NCI-H146 (cell line): Measurements from ENCODE around the gene MCF2L2.

Experiments
- DNase-seq: peaks from one replicate; lab custom pipeline; 2025; lab: John Stamatoyannopoulos, UW

MCF2L2 gene

GRCh38 chr3:183163563-183163962 is 264.9 kb downstream of the MCF2L2 start:
- no peak for DNase-seq

DNA sequence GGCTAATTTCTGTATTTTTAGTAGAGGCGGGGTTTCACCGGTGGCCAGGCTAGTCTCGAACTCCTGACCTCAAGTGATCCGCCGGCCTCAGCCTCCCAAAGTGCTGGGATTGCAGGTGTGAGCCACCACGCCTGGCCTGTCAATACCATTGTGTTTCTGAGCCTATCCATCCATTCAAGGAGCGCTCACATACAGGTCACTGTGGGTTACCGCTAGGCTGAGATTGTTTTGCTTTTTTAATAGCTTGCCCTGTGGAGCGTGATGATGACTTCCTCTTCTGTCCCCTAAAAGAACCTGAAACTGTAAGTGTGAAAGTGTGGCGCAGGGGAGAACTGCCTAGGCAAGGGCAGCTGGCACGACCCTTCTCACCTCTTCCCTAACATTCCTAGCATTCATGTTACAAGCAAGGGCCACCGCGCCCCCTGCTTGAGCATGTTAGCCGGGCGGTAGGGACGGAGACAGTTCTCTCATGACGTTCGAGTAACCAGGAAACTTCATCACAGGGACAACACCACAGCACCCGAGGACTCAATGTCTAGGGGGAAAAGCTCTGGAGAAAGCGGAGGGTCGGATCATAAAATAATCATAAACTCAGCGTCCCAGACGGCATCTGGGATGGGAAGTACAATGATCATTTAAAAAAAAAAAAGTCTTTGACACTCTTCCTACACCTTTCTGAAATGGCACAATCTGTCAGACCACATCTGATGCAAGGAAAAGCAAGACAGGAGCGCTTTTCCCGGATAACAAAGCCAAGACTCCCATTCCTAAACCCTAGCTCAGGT is 266.7 kb downstream of the MCF2L2 start:
- DNase-seq: peak; percentile 49

DNA sequence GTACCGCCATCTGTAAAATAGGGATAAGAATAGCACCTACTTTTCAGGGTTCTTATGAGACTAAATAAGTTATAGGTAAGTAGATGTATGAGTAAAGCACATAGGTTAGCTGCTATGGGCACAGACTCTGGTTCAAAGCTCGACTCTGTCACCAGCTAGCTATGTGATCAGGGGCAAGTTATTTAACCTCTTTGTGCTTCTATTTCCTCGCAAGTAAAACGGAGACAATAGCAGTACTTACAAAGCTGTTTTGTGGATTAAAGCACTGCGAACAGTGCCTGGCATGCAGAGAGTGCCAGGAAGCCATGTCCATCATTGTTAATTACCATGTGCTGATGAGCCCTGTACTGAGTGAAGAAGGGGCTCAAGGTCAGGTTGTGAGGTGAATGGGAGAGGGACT is 267.8 kb downstream of the MCF2L2 start:
- no peak for DNase-seq

DNA sequence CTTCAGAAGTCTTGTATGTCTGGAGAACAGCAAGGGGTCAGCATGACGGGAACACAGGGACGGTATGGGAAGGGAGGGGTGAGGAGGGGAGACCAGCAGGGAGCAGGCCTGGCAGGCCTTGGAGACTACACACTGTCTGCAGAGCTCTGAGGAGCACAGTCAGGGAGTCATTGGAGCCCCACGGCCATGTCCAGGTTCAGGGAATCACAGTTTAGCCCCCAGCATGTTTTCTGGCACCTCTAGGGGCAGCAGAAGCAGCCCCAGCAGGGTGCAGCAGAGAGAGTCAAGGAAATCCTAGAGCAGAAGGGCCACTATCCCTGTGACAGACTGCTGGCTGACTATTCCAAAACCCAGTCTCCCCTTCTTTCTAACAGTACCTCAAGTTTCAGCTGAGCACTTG is 269.1 kb downstream of the MCF2L2 start:
- no peak for DNase-seq

- no peak for DNase-seq
Observed at GRCh38 chr3:183158551-183159006, 269.8 kb downstream of the MCF2L2 start.

DNA sequence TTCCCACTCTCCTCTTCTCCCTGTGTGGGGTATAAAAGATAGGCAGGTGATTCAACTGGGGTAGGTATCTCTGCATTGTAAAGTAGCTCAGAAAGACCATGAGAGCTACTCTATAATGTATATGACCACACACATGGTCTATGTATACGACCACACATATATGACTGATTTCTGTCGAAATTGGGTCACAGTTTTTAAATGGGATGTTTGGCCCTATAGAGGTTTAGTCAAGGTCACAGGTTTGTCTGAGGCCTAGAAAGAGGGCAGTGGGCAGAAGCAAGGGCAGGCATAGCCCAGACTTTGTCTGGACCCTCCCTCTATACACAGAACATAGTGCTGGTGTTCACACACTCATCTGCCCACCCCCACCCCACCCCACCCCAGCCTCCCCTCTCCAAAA is 270.3 kb downstream of the MCF2L2 start:
- no peak for DNase-seq

- DNase-seq: no peak
Observed at GRCh38 chr3:183156266-183156665, 272.2 kb downstream of the MCF2L2 start.

- DNase-seq: no peak
Observed at GRCh38 chr3:183155499-183155898, 272.9 kb downstream of the MCF2L2 start.

DNA sequence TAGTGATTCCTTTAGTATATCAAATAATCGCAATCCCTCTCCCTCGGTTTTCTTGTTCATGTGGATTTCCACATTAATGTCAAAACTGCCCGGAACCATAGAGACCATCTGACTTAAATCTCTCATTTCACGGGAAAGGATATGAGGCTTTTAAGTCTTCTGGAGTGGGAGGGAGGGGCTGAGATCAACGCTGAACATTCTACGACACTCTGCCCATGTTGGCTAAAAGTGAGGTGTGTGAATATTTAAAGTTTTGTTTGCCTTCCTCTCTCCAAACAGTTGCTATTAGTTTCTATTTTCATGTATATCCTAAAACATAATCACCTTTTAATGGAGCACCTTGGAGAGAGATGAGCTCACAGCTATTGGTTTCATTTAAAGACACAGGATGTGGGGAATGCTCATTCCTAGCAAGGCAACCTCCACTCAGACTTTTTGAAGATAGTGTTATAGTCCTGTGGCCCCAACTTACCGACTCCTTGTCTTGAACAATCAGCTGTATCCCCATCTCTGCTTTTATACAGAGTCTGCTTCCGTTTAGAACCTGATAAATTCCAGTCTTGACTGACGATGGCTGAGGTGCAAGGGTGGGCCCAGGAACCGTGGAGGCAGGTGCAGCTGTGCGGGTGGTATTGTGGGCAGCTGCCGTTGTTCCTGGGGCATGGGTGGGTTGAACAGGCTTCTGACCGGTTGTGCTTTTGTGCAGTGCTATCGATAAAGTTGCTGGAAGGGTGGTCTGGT is 275.0 kb downstream of the MCF2L2 start:
- no peak for DNase-seq

GRCh38 chr3:183151821-183152351 is 276.5 kb downstream of the MCF2L2 start:
- no peak for DNase-seq

- DNase-seq: no peak
Observed at GRCh38 chr3:183151086-183151485, 277.3 kb downstream of the MCF2L2 start.

DNA sequence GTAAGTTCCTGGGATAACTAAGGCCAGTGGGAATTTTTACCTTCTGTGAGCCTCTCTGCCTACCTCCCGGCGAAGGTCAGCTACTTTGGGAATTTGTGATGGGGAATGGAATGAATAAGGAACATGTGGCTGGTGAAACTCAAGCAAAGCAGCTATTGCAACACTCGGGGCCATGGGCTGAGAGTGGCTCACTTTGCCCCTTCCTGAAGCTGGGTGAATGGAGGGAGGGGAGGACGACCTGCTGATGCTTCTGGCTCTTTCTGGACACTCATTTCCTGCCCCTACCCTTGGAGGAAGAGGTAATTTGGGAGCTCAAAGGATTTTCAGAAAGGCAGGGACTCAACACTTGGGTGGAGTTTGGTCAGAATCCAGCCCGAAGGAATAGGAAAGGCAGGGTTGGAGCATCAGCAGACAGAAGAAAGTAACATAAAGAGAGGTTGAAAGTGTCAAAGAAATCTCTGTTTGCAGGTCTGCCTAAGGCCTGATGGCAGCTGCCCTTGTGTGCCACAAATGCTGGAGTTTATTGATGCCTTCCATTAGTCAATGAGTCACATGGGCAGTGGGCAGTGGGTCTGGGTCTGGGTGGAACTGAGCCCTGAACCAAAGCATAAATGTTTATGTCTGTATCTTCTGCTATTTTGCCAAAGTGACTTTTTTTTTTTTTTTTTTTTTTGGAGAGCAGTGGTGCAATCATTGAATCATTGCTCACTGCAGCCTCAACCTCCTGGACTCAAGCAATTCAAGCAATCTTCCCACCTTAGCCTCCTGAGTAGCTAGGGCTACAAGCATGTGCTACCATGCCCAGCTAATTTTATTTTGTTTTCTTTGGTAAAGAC is 278.3 kb downstream of the MCF2L2 start:
- no peak for DNase-seq

DNA sequence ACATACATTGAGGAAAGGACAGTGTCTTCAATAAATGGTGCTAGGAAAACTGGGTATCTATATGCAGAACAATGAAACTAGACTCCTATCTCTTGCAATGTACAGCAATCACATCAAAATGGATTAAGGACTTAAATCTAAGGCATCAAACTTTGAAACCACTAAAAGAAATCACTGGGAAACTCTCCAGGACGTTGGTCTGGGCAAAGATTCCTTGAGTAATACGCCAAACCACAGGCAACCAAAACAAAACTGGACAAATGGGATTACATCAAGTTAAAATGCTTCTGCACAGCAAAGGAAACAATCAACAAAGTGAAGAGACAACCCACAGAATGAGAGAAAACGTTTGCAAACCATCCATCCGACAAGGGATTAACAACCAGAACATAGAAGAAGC is 280.4 kb downstream of the MCF2L2 start:
- no peak for DNase-seq

DNA sequence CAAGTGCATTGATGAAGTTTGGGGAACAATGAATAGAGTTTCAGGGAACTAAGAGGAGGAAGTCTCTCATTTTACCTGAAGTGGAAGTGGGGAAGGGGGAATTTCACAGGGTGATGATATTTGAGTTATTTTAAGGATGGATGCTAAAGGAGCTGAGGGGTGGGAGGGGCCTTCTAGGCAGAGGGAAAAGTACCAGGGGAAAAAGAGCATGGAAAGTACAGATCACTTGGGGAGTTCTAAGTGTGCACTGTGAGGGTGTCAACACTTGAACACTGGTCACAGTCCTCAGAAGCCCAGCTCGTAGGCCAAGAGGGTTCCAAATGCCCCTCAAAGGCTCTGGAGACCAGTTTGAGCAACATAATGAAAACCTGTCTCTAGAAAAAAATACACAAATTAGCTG is 284.1 kb downstream of the MCF2L2 start:
- DNase-seq: no peak

DNA sequence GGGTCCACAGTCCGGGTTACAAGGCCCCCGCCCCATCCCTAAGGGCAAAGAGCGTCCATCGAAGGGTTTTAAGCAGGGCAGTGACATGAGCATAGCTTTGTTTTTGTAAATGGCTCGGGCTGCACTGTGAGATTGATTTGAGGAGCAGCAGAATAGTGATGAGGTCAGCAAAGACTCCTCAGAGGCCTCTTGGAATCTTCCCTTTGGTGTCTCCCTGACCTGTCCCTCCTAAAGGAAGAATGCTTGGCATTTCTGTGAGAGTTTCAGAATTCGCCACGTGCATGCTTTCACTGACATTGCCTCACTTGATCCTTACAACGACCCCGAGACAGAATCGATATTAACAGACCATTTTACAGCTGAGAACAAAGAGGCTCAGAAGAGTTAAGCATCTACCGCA is 286.2 kb downstream of the MCF2L2 start:
- no peak for DNase-seq

DNA sequence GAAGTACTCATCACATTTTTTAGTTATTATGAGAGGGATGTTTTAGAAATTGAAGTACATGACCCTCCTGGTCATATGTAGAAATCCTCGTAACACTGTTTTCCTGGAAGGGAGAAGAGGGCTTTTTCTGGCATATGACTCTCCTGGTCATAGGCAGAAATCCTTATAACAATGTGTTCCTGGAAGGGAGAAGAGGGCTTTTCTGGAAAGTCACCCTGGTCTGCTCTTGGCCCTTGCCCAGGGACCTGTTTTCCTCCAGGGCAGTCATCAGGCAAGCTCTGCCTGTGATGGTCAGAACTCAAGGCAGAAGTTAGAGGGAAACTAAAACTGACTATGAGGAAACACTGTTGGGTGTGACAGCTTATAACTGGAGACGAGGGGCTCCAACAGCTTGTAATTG is 293.6 kb downstream of the MCF2L2 start:
- no peak for DNase-seq

- no peak for DNase-seq
Observed at GRCh38 chr3:183132409-183132808, 296.0 kb downstream of the MCF2L2 start.

GRCh38 chr3:183131735-183132134 is 296.7 kb downstream of the MCF2L2 start:
- no peak for DNase-seq

- no peak for DNase-seq
Observed at GRCh38 chr3:183131186-183131725, 297.2 kb downstream of the MCF2L2 start.

DNA sequence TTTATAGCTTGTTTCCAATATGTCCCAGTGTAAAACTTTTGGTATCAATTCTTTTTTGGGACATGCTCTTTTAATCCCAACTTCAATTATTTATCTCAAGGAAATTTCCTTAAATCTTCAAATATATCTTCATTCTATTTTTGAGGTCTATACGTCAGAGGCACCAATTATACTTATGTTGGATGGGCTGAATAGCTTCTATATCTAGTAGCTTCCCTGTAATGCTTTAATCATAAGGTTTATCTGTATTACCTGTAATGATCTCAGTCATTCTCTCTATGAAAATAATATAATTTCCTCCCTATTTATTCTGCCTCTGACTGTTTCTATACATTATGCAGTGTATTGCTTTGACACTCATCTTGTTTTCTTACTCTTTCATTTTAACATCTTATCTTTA is 299.2 kb downstream of the MCF2L2 start:
- no peak for DNase-seq

GRCh38 chr3:183128709-183129108 is 299.7 kb downstream of the MCF2L2 start:
- no peak for DNase-seq
